CD4-positive, alpha-beta T cell (primary cell): Measurements from ENCODE around the gene MBD3L5. TPM values are rescaled to one million over a fixed set of nuclear protein-coding genes. Genes with fewer than 3 reads are reported as not detected.
"Not testable (repeated sequence)": the region's sequence is repeated elsewhere in the genome, so short reads cannot be mapped to it uniquely, and the experiment has no call there.

Experiments
- ATAC-seq: fragments of 200-7000 bp; cut with Tn5 transposase; one replicate; pipeline ENCODE4 v1.10.0; 2022; ENCODE audit warnings: mild to moderate bottlenecking; ENCODE audit not compliant: poor library complexity
- CTCF ChIA-PET: fragments of 350-600 bp; sonication (Branson Sonifier 250); formaldehyde crosslinking; loops from one replicate; lab custom pipeline; 2021; ENCODE audit warnings: antibody characterized with exemption, inconsistent platforms; lab: Charles Lee
- POLR2A ChIA-PET: fragments of 350-600 bp; sonication (Branson Sonifier 250); formaldehyde crosslinking; loops from one replicate; lab custom pipeline; 2021; ENCODE audit warnings: antibody characterized with exemption, inconsistent platforms; lab: Charles Lee
- DNase-seq, 14 experiments: peaks; one replicate each; pipeline ENCODE4 v3.0.0-alpha.2; 2013 to 2020; ENCODE audit warnings: mixed read lengths in 2 of 14
- H3K27ac ChIP-seq, 2 donors: one replicate each; pipeline versions ENCODE4 v1.5.1 to v1.7.0; 2013; ENCODE audit warnings: low read length in 2 of 2, low read depth in 1 of 2, mild to moderate bottlenecking in 1 of 2
- H3K27me3 ChIP-seq, 2 experiments: 1 replicate in 1 of 2; 2 replicates in 1 of 2; pipeline versions ENCODE4 v1.6.1 to v1.7.0; 2013; ENCODE audit warnings: low read length in 2 of 2, control low read depth in 1 of 2, mild to moderate bottlenecking in 1 of 2, moderate library complexity in 1 of 2; ENCODE audit not compliant: insufficient read depth in 2 of 2, control insufficient read depth in 1 of 2
- H3K36me3 ChIP-seq: one replicate; pipeline ENCODE4 v1.6.1; 2013; ENCODE audit warnings: low read length, control low read depth; ENCODE audit not compliant: insufficient read depth
- H3K4me1 ChIP-seq: one replicate; pipeline ENCODE4 v1.6.1; 2013; ENCODE audit warnings: low read length, control low read depth; ENCODE audit not compliant: insufficient read depth
- H3K4me3 ChIP-seq: one replicate; pipeline ENCODE4 v1.5.1; 2013; ENCODE audit warnings: mild to moderate bottlenecking, low read length, moderate library complexity
- H3K9me3 ChIP-seq, 2 experiments: 1 replicate in 1 of 2; 2 replicates in 1 of 2; pipeline versions ENCODE4 v1.6.1 to v1.7.0; 2013; ENCODE audit warnings: low read length in 2 of 2, mild to moderate bottlenecking in 2 of 2, control low read depth in 1 of 2, moderate library complexity in 1 of 2; ENCODE audit not compliant: control insufficient read depth in 1 of 2, insufficient read depth in 1 of 2
- H3K27ac Mint-ChIP-seq: one replicate; pipeline ENCODE4 v1.8.0; 2020; ENCODE audit warnings: mixed read lengths
- H3K27me3 Mint-ChIP-seq: one replicate; pipeline ENCODE4 v1.8.0; 2021; ENCODE audit warnings: mixed read lengths
- H3K36me3 Mint-ChIP-seq: one replicate; pipeline ENCODE4 v1.8.0; 2021; ENCODE audit warnings: low read depth, mixed read lengths
- H3K4me1 Mint-ChIP-seq: one replicate; pipeline ENCODE4 v1.8.0; 2021; ENCODE audit warnings: low read depth, mixed read lengths
- H3K4me3 Mint-ChIP-seq: one replicate; pipeline ENCODE4 v1.8.0; 2020; ENCODE audit warnings: mild to moderate bottlenecking, mixed read lengths
- H3K9me3 Mint-ChIP-seq: one replicate; pipeline ENCODE4 v1.8.0; 2020; ENCODE audit warnings: mixed read lengths
- intact Hi-C, 2 experiments: fragments of 100-400 bp; cut with DNase I in 1 of 2; cut with micrococcal nuclease in 1 of 2; formaldehyde crosslinking; loops; one replicate each; pipeline versions ENCODE4 v1.15.1 to v1.9.0; 2023 to 2025; cut with DNase I, micrococcal nuclease
- total RNA-seq, 174 experiments: library from RNA in 2 of 174; stranded (reverse) in 2 of 174; gene quantifications; one replicate each; pipeline ENCODE4 v1.2.3 and lab custom pipeline; 2021 to 2026
- TF ChIP-seq, protein P1 (sequence below): fragments of 200-600 bp; IDR thresholded peaks from one replicate; pipeline ENCODE4 v1.8.0; 2022; ENCODE audit warnings: antibody characterized with exemption, mild to moderate bottlenecking

MBD3L5 gene
- total RNA-seq, 2 experiments from 2014 or later: not detected

GRCh38 chr19:7063764-7064418, 33.5 kb downstream of the MBD3L5 start:
- H3K4me3 ChIP-seq: no peak overlapping the region
- TF ChIP-seq, protein P1, sequence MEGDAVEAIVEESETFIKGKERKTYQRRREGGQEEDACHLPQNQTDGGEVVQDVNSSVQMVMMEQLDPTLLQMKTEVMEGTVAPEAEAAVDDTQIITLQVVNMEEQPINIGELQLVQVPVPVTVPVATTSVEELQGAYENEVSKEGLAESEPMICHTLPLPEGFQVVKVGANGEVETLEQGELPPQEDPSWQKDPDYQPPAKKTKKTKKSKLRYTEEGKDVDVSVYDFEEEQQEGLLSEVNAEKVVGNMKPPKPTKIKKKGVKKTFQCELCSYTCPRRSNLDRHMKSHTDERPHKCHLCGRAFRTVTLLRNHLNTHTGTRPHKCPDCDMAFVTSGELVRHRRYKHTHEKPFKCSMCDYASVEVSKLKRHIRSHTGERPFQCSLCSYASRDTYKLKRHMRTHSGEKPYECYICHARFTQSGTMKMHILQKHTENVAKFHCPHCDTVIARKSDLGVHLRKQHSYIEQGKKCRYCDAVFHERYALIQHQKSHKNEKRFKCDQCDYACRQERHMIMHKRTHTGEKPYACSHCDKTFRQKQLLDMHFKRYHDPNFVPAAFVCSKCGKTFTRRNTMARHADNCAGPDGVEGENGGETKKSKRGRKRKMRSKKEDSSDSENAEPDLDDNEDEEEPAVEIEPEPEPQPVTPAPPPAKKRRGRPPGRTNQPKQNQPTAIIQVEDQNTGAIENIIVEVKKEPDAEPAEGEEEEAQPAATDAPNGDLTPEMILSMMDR: no peak
- no peak overlapping the region for H3K27ac ChIP-seq
- no peaks in the 10 kb centered on the region for H3K9me3 ChIP-seq
- H3K36me3 ChIP-seq: no peaks in the 10 kb centered on the region
- intact Hi-C loops: no loop called here
- H3K36me3 Mint-ChIP-seq: no peaks in the 10 kb centered on the region
- ChIA-PET CTCF (no interaction called here), POLR2A (interaction anchor here (1.2 to 1.5 kb wide), 3 partner anchors 35 to 285 kb away, joined by 3 to 5 read pairs (median 4); partner anchors contain the start of gene ARHGEF18)
- peaks cover 2% of the 10 kb centered on the region for H3K4me1 Mint-ChIP-seq
- peaks cover 8% of the 10 kb centered on the region for H3K4me1 ChIP-seq
- H3K27ac Mint-ChIP-seq: no peak overlapping the region
- DNase-seq (no peak), ATAC-seq (no peak)
- no peaks in the 10 kb centered on the region for H3K27me3 ChIP-seq
- no peaks in the 10 kb centered on the region for H3K27me3 Mint-ChIP-seq
- no peaks in the 10 kb centered on the region for H3K9me3 Mint-ChIP-seq
- no peak overlapping the region for H3K4me3 Mint-ChIP-seq

DNA sequence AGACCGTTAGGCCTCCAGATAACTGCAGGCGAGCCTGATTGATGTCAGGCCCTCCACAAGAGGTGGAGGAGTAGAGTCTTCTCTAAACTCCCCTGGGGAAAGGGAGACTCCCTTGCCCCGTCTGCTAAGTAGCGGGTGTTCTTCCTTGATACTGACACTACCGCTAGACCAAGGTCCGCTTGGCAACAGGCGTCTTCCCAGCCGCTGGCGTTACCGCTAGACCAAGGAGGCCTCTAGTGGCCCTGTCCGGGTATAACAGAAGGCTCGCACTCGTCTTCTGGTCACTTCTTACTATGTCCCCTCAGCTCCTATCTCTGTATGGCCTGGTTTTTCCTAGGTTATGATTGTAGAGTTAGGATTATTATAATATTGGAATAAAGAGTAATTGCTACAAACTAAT, 36.7 kb downstream of the MBD3L5 start:
- H3K4me3 Mint-ChIP-seq, H3K9me3 ChIP-seq, H3K27ac Mint-ChIP-seq, H3K4me3 ChIP-seq, H3K27ac ChIP-seq, DNase-seq, H3K27me3 Mint-ChIP-seq, H3K27me3 ChIP-seq, ATAC-seq, CTCF ChIA-PET, H3K36me3 ChIP-seq, POLR2A ChIA-PET, intact Hi-C loops, H3K9me3 Mint-ChIP-seq: not testable (repeated sequence)
- peaks cover 21% of the 10 kb centered on the region for H3K4me1 ChIP-seq
- peaks cover 23% of the 10 kb centered on the region for H3K36me3 Mint-ChIP-seq
- peaks cover 15% of the 10 kb centered on the region for H3K4me1 Mint-ChIP-seq

DNA sequence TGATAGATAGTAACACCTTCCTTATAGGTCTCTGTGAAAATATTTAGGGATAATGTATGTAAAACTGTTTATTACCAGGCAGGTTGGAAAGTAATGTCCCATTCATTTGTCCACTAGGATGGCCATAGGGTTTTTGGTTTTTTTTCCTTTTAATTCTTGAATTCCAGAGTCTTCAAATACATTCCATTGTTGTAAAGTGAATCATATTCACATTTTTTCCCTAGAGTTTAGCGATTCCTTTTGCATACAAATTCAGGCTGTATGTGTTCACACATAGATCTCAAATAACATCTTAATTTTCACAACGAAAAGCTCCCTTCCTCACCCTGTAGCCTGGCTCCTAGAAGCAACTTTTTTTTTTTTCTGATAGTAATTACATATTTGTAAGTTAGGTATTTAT, 37.3 kb downstream of the MBD3L5 start:
- intact Hi-C loops: no loop called here
- H3K27me3 ChIP-seq: no peaks in the 10 kb centered on the region
- ATAC-seq: no peak
- Mint-ChIP-seq H3K4me1 (peaks cover 21% of the 10 kb centered on the region), H3K27ac (no peak overlapping the region), H3K9me3 (no peaks in the 10 kb centered on the region), H3K36me3 (peaks cover 29% of the 10 kb centered on the region), H3K27me3 (no peaks in the 10 kb centered on the region), H3K4me3 (no peak overlapping the region)
- CTCF ChIA-PET: no interaction called here
- peaks cover 21% of the 10 kb centered on the region for H3K4me1 ChIP-seq
- POLR2A ChIA-PET: interaction anchor here (3.1 kb wide), 1 partner anchor 31 kb away, joined by 55 read pairs; no protein-coding TSS in a partner anchor
- no peak overlapping the region for H3K27ac ChIP-seq
- DNase-seq: no peak
- H3K36me3 ChIP-seq: peaks cover 15% of the 10 kb centered on the region
- no peak overlapping the region for H3K4me3 ChIP-seq
- TF ChIP-seq, protein P1: no peak
- H3K9me3 ChIP-seq: no peaks in the 10 kb centered on the region
